H9 (cell line): ENCODE data around the gene EDARADD. TPM values are rescaled to one million over a fixed set of nuclear protein-coding genes. Genes with fewer than 3 reads are reported as not detected.

Experiments used
- DNase-seq: peaks from one replicate; pipeline ENCODE4 v3.0.0-alpha.2; 2017
- H2AFZ ChIP-seq: one replicate; pipeline ENCODE4 v1.6.1; 2013; ENCODE audit warnings: mild to moderate bottlenecking, low read length, control low read depth, moderate library complexity
- H2AK5ac ChIP-seq: 2 replicates; pipeline ENCODE4 v1.6.1; 2013; ENCODE audit warnings: low read length, control low read depth, mixed read lengths; ENCODE audit not compliant: insufficient read length
- H2BK120ac ChIP-seq: one replicate; pipeline ENCODE4 v1.6.1; 2013; ENCODE audit warnings: low read depth, mild to moderate bottlenecking, low read length, control low read depth, inconsistent platforms; ENCODE audit not compliant: poor library complexity, severe bottlenecking
- H2BK12ac ChIP-seq: 2 replicates; pipeline ENCODE4 v1.6.1; 2013; ENCODE audit warnings: low read length, control low read depth, mixed read lengths, low read depth; ENCODE audit not compliant: insufficient read length
- H2BK15ac ChIP-seq: 2 replicates; pipeline ENCODE4 v1.6.1; 2013; ENCODE audit warnings: low read depth, low read length, control low read depth
- H2BK20ac ChIP-seq: one replicate; pipeline ENCODE4 v1.6.1; 2013; ENCODE audit warnings: low read depth, mild to moderate bottlenecking, low read length, control low read depth, inconsistent platforms; ENCODE audit not compliant: poor library complexity, severe bottlenecking
- H2BK5ac ChIP-seq: 2 replicates; pipeline ENCODE4 v1.6.1; 2013; ENCODE audit warnings: low read length, control low read depth, mixed read lengths; ENCODE audit not compliant: insufficient read length
- H3K14ac ChIP-seq: 2 replicates; pipeline ENCODE4 v1.6.1; 2013; ENCODE audit warnings: low read length, control low read depth; ENCODE audit not compliant: insufficient read depth
- H3K18ac ChIP-seq: 2 replicates; pipeline ENCODE4 v1.6.1; 2013; ENCODE audit warnings: low read depth, mild to moderate bottlenecking, mixed read lengths, low read length, control low read depth; ENCODE audit not compliant: insufficient read length
- H3K23ac ChIP-seq: 2 replicates; pipeline ENCODE4 v1.6.1; 2013; ENCODE audit warnings: low read length, control low read depth, mixed read lengths, low read depth; ENCODE audit not compliant: insufficient read length
- H3K23me2 ChIP-seq: 2 replicates; pipeline ENCODE4 v1.6.1; 2013; ENCODE audit warnings: low read depth, mild to moderate bottlenecking, mixed read lengths, low read length, control low read depth; ENCODE audit not compliant: insufficient read length, poor library complexity, severe bottlenecking
- H3K27ac ChIP-seq: 2 replicates; pipeline ENCODE4 v1.5.1; 2013; ENCODE audit warnings: low read length, control low read depth, mixed read lengths, low read depth; ENCODE audit not compliant: insufficient read length
- H3K27me3 ChIP-seq: 2 replicates; pipeline ENCODE4 v1.6.1; 2013; ENCODE audit warnings: low read length, control low read depth, inconsistent platforms; ENCODE audit not compliant: insufficient read depth
- H3K4ac ChIP-seq: 2 replicates; pipeline ENCODE4 v1.6.1; 2013; ENCODE audit warnings: low read depth, mild to moderate bottlenecking, control low read depth, inconsistent platforms, low read length, moderate library complexity
- H3K4me1 ChIP-seq: 2 replicates; pipeline ENCODE4 v1.6.1; 2013; ENCODE audit warnings: low read length, control low read depth, inconsistent platforms; ENCODE audit not compliant: insufficient read depth
- H3K4me2 ChIP-seq: 2 replicates; pipeline ENCODE4 v1.6.1; 2013; ENCODE audit warnings: low read length, control low read depth, mixed read lengths; ENCODE audit not compliant: insufficient read length, insufficient read depth
- H3K56ac ChIP-seq: 2 replicates; pipeline ENCODE4 v1.6.1; 2013; ENCODE audit warnings: low read depth, mild to moderate bottlenecking, mixed read lengths, low read length, control low read depth; ENCODE audit not compliant: insufficient read length
- H3K79me1 ChIP-seq: 2 replicates; pipeline ENCODE4 v1.6.1; 2013; ENCODE audit warnings: low read depth, mild to moderate bottlenecking, moderate library complexity, low read length, control low read depth, inconsistent platforms; ENCODE audit not compliant: insufficient read depth, poor library complexity, severe bottlenecking
- H3K79me2 ChIP-seq: 2 replicates; pipeline ENCODE4 v1.6.1; 2013; ENCODE audit warnings: low read length, control low read depth, inconsistent platforms; ENCODE audit not compliant: insufficient read depth
- H3K9ac ChIP-seq: 2 replicates; pipeline ENCODE4 v1.6.1; 2013; ENCODE audit warnings: low read length, control low read depth, mixed read lengths; ENCODE audit not compliant: insufficient read length; ENCODE audit errors: extremely low read depth
- H3K9me3 ChIP-seq: one replicate; pipeline ENCODE4 v1.6.1; 2013; ENCODE audit warnings: low read depth, low read length, inconsistent platforms; ENCODE audit not compliant: control insufficient read depth
- H3T11ph ChIP-seq: one replicate; pipeline ENCODE4 v1.6.1; 2013; ENCODE audit warnings: mild to moderate bottlenecking, low read length, control low read depth, inconsistent platforms
- H4K20me1 ChIP-seq: one replicate; pipeline ENCODE4 v1.6.1; 2013; ENCODE audit not compliant: control insufficient read depth, insufficient read length, insufficient read depth
- H4K5ac ChIP-seq: 2 replicates; pipeline ENCODE4 v1.6.1; 2013; ENCODE audit warnings: low read depth, mild to moderate bottlenecking, mixed read lengths, low read length, control low read depth; ENCODE audit not compliant: insufficient read length
- H4K8ac ChIP-seq: replicated peaks from 2 replicates; pipeline ENCODE4 v1.6.1; 2013; ENCODE audit warnings: low read length, control low read depth, mixed read lengths, low read depth; ENCODE audit not compliant: insufficient read length
- H4K91ac ChIP-seq: 2 replicates; pipeline ENCODE4 v1.6.1; 2013; ENCODE audit warnings: low read depth, mild to moderate bottlenecking, moderate library complexity, mixed read lengths, low read length, control low read depth; ENCODE audit not compliant: insufficient read length
- H3K27ac Mint-ChIP-seq, 3 experiments: 2 replicates in 2 of 3; 3 replicates in 1 of 3; pipeline ENCODE4 v1.8.0; 2020 to 2021; ENCODE audit warnings: mixed read lengths in 3 of 3, mild to moderate bottlenecking in 1 of 3, moderate library complexity in 1 of 3
- H3K27me3 Mint-ChIP-seq: 2 replicates; pipeline ENCODE4 v1.8.0; 2021; ENCODE audit warnings: low read depth, mild to moderate bottlenecking, moderate library complexity, mixed read lengths
- H3K36me3 Mint-ChIP-seq, 3 experiments: 2 replicates in 2 of 3; 3 replicates in 1 of 3; pipeline ENCODE4 v1.8.0; 2020 to 2021; ENCODE audit warnings: low read depth in 3 of 3, mixed read lengths in 3 of 3; ENCODE audit not compliant: insufficient read depth in 1 of 3
- H3K4me1 Mint-ChIP-seq, 2 experiments: 2 replicates each; pipeline ENCODE4 v1.8.0; 2020; ENCODE audit warnings: mixed read lengths in 2 of 2
- H3K4me3 Mint-ChIP-seq, 2 experiments: 2 replicates in 1 of 2; 3 replicates in 1 of 2; pipeline ENCODE4 v1.8.0; 2020 to 2021; ENCODE audit warnings: mild to moderate bottlenecking in 2 of 2, mixed read lengths in 2 of 2, moderate library complexity in 1 of 2
- H3K9me3 Mint-ChIP-seq, 2 experiments: 2 replicates in 1 of 2; 3 replicates in 1 of 2; pipeline ENCODE4 v1.8.0; 2020; ENCODE audit warnings: mild to moderate bottlenecking in 2 of 2, mixed read lengths in 2 of 2, moderate library complexity in 1 of 2
- WGBS: extraction: QIAGEN DNeasy Blood & Tissue Kit; methylation state at CpG from one replicate; pipeline ENCODE4 v1.1.7; 2013; ENCODE audit warnings: missing lambda C conversion rate, low lambda C conversion rate, mixed read lengths; ENCODE audit not compliant: insufficient read length; ENCODE audit errors: extremely low coverage; 5-methylcytosine and 5-hydroxymethylcytosine counted together
- total RNA-seq: library from RNA; stranded (reverse); gene quantifications from 2 replicates; pipeline ENCODE4 v1.2.1, GENCODE V29; 2021
- TF ChIP-seq, protein P1 (sequence below): fragments of 200-600 bp; sonication (generic); conservative IDR thresholded peaks from 3 replicates; pipeline ENCODE4 v1.8.0; 2021; ENCODE audit warnings: antibody characterized with exemption, mild to moderate bottlenecking

EDARADD gene
- total RNA-seq, 1 experiment from 2014 or later = 3.8 TPM

DNA sequence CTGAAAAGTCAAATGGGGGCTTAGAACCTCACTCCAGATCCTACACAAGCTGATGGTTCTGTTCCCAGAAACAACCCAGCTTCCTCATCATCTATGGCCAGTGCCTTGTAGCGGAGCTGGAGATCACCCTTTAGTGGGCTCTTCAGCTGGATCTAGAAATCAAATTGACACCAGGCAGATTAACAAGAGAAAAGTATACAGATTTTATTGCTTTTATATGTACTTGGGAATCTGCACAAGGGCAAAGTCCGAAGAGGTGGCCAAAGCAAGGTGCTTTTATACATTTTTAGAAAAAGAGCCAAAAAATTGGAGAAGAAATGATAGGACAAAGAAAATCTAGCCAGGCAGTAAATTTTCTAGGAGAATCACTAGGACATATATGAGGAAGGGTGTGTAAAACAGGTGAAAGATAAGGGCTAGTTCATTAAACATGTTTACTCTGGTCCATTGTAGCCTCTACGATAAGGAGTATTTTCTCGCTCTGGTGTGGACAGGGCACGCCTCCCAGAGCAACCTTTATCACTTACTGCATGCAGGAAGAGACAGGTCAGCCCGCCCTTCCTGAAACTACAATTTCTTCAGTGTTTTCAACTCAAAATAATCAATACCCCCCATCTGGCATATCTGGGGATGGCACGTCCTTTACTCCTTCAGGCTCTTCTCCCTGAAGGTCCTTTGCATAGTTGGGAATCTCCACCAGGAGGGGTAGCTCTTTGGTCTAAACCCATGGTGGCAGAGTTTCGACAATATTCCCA is 115.7 kb downstream of the EDARADD start:
- DNase-seq = no peak
- H4K91ac ChIP-seq = no peak overlapping the region
- H3K4me2 ChIP-seq = no peak overlapping the region
- H4K20me1 ChIP-seq = no peaks in the 10 kb centered on the region
- H2BK120ac ChIP-seq = no peak overlapping the region
- no CpG with 5 or more reads among the region's 8 CpGs for WGBS
- Mint-ChIP-seq H3K9me3 (no peaks in the 10 kb centered on the region), H3K4me3 (no peak overlapping the region), H3K4me1 (peaks cover 3 to 5% of the 10 kb centered on the region in 2 experiments; a peak in 3 of 4 replicates), H3K27me3 (no peaks in the 10 kb centered on the region), H3K27ac (0 out of 7 replicates have a peak overlapping the region, but pooled peaks of 1 of the 3 experiments have one; percentile 11), H3K36me3 (no peaks in the 10 kb centered on the region)
- H3K79me1 ChIP-seq = no peaks in the 10 kb centered on the region
- no peak overlapping the region for H2BK5ac ChIP-seq
- H2BK20ac ChIP-seq = no peak overlapping the region
- H2BK12ac ChIP-seq = no peak overlapping the region
- no peak overlapping the region for H3K27ac ChIP-seq
- H3K9ac ChIP-seq = no peak overlapping the region
- H2AFZ ChIP-seq = no peak overlapping the region
- H3K27me3 ChIP-seq = no peaks in the 10 kb centered on the region
- H3K18ac ChIP-seq = no peak overlapping the region
- no peak overlapping the region for H2AK5ac ChIP-seq
- no peaks in the 10 kb centered on the region for H3K4me1 ChIP-seq
- TF ChIP-seq, protein P1, sequence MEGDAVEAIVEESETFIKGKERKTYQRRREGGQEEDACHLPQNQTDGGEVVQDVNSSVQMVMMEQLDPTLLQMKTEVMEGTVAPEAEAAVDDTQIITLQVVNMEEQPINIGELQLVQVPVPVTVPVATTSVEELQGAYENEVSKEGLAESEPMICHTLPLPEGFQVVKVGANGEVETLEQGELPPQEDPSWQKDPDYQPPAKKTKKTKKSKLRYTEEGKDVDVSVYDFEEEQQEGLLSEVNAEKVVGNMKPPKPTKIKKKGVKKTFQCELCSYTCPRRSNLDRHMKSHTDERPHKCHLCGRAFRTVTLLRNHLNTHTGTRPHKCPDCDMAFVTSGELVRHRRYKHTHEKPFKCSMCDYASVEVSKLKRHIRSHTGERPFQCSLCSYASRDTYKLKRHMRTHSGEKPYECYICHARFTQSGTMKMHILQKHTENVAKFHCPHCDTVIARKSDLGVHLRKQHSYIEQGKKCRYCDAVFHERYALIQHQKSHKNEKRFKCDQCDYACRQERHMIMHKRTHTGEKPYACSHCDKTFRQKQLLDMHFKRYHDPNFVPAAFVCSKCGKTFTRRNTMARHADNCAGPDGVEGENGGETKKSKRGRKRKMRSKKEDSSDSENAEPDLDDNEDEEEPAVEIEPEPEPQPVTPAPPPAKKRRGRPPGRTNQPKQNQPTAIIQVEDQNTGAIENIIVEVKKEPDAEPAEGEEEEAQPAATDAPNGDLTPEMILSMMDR = peak; percentile 40
- H3K9me3 ChIP-seq = no peaks in the 10 kb centered on the region
- H3K56ac ChIP-seq = no peak overlapping the region
- H3K23ac ChIP-seq = no peak overlapping the region
- no peak overlapping the region for H4K5ac ChIP-seq
- no peaks in the 10 kb centered on the region for H3K79me2 ChIP-seq
- no peak overlapping the region for H2BK15ac ChIP-seq
- no peak overlapping the region for H3K4ac ChIP-seq
- H4K8ac ChIP-seq = no peak overlapping the region
- no peak overlapping the region for H3K14ac ChIP-seq
- no peaks in the 10 kb centered on the region for H3K23me2 ChIP-seq
- H3T11ph ChIP-seq = no peak overlapping the region
